T-helper 9 cell (primary cell): ENCODE data around the gene NDUFAF5.

Source experiments
- DNase-seq: peaks from one replicate; pipeline ENCODE4 v3.0.0-alpha.2; 2020

Gene NDUFAF5

DNA sequence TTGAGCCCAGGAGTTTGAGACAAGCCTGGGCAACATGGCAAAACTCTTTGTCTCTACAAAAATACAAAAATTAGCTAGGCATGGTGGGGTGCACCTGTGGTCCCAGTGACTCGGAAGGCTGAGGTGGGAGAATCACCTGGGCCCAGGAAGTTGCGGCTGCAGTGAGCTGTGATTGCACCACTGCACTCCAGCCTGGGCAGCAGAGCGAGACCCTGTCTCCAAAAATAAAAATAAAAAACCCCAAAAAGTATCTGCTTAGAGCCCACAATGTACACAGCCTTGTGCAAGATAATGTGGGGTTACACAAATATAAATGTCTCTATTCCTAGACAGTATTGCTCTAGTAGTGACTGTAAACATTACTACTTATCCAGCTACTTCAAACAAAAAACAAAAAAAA is 6.0 kb upstream of the NDUFAF5 start:
- no peak for DNase-seq

DNA sequence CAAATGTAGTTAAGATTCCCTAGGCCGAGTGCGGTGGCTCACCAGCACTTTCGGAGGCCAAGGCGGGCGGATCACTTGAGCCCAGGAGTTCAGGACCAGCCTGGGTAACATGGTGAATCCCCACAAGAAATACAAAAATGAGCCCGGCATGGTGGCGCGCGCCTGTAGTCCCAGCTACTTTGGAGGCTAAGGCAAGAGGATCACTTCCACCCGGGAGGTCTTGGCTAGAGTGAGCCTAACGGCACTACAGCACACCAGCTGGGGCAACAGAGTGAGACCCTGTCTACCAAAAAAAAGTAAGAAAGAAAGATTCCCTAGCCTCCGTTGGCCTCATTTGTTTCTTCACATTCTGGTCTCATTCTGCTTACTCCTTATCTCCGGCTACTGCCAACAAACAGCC is 1.3 kb upstream of the NDUFAF5 start:
- DNase-seq = no peak

DNA sequence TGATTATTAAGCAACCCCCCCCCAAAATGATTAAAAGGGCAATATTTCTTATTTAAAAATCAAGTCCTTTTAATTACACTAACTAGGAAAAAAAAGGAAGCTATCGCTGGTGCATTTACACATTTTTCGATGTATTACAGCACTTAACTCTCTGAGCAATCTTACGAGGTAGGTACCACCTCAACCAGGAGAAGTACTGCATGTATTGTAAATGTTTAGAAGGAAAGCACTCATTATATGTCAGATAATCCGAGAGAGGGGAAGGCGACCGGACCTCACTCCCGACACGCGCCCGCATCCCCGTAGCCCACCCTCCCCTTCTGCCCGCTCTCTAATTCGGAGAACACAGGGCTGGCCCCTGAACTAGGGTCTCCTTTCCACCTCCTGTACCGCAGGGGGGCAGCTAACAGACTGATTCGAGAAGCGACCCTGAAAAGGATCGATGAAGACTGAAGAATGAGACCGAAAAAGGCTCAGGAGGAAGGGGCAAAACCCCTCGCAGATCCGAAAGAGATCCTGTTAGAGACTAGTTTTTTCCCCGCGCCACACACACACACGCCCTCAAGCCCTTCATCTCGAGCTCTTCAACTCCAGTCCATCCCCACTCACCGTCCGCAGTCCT is 446 bp upstream of the NDUFAF5 start:
- no peak for DNase-seq

DNA sequence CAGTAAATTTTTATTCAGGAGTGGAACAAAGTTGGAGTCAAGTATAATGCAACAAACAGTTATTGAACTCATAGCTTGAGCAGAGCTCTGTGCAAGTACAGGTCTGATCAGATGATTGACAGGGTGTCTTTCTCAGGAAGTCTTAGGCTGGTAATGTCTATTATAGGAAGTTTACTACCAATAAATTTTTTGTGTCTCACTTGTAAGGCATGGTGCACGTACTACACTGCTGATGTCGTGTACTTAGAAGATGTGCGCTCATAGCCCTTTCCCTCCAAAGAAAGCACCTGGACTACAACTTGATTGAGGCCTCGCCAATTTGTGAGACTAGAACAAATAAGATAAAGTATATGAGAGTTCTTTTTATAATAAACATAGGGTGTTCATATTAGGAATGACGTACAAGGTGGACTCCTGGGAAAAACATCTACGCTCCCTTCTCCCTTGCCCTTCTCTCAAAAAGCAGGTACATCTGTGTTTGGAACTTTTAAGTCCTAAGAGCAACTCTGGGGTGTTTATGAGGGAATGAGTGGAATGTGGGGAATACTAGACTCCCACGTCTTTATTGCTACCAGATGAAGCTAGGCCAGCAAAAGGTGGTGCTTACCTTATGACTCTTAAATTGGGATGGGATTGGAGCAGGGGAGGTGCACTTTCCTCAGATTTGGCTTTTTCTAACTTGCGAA is 1.5 kb downstream of the NDUFAF5 start:
- DNase-seq = no peak

DNA sequence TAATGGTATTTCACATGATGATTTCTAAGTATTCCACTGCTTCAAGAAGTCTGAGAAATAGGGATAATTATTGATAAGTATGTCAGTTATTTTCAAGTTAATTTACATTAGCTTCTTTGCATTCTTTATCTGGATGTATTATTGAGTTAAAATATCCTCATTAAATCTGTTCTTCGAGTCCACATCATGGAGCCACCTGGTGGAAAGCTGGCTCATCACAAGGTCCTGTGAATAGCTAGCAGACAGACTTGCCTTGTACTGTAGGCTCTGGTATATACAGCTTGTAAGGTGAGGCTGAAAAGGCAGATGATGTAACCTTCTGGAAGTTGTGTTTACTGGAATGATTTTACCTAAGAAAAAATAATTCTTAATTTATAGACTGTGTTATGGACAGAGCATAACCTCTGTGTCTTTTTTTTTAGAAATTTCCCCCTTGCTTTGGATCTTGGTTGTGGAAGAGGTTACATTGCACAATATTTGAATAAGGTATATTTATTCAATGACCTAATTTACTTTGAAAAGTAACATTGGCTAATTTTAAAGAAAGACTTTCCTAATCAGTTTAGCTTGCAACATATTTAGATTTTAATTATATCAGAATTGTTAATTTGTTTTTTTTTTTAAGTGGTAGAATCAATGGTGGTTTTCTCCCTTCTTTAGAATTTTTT is 3.5 kb downstream of the NDUFAF5 start:
- peak; percentile 6 for DNase-seq

DNA sequence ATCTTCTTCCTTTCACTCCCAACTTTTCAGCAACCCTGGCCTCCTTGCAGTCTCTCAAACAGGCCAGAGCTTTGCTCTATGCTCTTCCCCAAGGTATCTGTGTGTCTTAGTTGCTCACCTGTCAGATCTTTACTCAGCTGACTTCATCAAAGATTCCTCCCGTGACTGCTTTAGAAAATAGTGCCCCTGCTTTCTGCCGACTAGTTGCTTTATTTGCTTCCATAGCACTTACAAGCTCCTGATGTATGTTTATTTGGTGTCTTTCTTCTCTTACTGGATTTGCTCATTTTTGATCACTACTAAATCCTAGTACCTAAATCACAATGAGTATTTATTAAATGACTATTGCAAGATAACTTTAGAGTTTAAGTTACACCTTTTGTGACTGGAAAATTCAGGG is 5.9 kb downstream of the NDUFAF5 start:
- no peak for DNase-seq

DNA sequence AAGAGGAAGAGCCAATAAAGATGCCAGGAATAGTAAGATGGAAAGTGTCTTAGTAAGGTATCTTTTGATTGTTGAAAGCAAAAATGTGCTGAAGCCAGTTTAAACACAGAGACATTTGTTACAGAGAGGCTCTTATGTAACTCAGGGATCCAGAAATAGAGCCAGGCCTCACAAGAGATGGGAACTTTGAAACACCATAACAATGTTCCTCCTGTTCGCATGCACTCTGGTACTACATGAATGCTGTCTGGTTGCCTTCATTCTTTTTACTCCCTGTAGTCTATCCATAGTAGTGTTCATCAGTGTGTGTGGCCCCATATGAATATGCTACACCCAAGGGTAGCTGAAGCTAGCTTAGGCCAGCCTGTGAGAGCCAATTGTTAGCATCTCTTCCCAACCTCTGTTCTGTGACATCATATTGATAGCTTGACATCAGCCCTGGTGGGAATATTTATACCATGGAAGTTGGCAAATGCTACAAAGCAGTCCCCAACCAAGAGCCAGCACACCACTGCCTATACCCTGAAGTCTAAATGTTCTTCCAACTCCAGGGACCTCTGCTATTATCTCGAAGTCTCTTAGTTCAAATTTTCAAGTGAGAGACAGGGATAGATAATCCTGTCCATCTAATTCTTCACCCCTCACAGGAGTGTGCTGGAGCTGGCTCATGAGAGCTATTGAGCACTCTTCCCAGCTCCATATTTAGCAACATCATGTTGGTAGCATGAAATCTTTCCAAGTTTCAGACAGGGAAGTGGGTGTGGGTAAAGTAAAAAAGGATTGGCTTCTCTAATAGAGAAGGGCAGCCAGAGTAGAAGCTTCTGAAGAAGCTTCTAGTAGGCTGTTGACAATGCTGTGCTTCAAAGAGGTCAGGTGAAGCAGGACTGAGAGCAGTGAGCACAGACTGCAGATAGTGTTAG is 7.0 kb downstream of the NDUFAF5 start:
- DNase-seq = no peak

DNA sequence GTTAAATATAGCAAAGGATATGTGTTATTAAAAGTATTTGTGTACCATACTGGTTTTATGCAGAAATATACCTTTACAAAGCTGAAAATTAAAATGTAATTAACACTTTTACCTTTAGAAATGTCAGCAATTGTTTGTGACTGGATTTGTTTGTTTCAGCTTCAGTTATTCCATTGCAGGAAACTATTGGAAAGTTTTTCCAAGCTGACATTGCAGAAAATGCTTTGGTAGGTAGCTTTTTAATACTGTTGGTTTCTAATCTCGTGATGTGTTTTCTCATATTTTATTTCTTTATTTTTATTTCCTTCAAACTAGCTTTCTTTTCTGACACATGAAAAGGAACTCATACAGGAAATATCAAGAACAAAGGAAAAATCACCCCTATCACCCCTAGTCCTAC is 8.2 kb downstream of the NDUFAF5 start:
- DNase-seq = no peak

DNA sequence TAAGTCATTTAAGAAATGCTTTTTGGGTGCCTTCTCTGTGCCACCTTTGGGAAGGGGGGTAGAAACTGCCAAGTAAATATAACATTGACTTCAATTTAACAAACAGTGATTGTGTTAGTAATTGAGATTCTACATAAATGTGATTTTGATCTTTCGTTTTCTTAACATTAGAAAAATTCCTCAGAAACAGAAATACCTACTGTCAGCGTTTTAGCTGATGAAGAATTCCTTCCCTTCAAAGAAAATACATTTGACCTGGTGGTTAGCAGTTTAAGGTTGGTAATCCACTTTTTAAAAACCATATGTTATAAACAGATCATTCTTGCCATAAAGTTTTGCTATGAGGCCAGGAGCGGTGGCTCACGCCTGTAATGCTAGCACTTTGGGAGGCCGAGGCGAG is 9.8 kb downstream of the NDUFAF5 start:
- DNase-seq = no peak

DNA sequence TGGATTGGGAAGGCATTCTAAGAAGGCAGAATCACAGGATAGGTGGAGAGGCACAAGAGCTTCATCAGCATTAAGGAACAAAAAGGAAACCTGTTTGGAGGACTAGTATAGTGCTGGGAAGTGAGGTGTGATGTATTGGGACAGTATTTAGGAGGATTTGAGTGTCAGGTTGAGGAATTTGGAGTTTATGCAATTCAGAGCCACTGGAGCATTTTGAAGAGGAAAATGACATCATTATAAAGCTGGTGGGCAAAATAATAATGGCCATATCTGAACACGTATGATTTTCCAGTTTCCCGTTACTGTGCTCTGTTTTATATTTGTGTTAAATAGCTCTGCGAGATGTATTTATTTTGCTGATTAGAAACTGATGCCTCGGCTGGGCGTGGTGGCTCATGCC is 14.2 kb downstream of the NDUFAF5 start:
- no peak for DNase-seq

DNA sequence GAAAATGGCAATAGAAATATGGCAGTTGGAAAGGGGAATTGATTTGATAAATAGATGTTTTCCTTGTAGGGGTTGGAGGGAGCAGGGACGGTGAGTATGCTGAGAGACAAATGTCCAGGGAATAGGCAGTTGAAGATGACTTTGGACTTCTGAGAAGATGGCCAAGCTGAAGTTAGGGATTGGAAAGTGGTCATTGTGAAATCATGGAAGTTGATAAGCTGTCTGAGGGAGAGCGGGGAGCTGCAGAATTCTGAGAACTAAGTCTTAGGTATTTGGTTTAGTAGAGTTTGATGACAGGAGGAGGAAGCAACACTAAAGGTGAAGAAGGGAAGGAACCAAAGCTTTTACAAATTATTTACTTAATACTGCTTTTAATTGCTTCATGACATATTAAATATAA is 15.1 kb downstream of the NDUFAF5 start:
- no peak for DNase-seq

DNA sequence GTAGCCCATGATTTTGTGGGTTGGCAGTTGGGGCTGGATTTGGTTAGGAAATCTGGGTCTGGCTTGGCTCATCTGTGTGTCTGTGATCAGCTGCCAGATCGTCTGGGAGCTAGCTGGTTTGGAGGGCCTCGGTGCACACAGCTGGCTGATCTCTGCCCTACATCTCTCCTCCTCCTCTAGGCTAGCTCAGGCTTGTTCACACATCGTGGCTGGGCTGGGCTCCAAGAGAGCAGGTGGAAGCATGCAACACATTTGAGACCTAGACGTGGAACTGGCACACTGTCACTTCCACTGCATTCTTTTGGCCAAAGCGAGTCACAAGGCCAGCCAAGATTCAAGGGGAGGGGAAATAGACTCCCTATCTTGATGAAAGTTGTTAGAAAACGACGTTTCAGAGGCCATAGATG is 15.9 kb downstream of the NDUFAF5 start:
- DNase-seq = no peak

DNA sequence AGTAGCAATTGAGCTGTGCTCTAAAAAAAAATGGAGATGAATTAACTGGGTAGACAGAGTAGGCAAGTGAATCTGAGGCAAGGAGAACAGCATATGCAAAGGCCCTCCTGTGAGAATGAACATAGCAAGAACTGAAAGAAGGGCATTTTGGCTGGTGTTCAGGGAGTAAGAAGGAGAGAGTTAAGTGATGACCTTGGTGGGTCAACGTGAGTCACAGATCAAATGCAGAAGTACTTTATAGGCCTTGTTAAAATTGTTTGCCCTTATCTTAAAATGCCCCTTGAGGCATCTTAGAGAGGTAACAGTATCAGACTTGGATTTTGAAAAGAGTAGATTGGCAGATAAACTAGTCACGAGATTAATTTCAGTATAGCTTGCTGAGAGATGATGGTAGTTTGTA is 24.5 kb downstream of the NDUFAF5 start:
- no peak for DNase-seq

DNA sequence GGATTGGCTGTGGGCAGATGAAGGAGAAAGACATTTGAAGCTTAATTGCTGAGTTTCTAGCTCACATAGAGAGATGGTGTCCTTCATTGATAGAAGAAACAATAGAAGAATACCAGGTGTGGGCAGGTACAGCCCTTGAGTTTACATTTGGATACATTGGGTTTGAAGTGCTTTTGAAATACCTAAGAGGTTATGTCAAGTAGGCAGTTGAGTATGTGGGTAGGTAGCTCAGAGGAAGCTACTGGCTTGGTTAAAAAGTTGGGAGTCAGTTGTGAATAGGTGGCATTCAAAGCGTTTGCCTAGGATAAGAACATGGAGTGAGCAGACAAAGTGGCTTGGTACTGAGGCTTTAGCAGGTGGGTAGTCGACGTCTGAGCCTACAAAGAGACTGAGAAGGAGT is 25.0 kb downstream of the NDUFAF5 start:
- no peak for DNase-seq

DNA sequence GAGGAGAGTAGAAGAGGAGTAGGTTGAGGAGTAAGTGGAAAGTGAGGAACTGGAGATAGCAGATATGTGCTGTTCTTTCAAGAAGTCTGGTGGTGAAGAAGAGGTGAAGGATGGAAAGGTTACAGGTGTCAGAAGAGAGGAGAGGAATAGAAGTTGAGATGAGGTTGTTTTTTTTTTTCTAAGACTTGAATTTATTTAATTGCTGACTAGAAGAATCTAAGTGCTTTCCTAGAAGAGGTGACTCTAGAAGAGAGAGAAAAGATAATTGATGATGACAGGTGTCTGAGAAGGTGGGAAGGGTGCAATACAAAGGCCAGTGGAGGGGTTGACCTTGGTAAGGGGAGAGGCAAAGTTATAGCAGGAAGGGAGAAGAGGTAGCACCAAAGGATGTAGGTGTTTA is 25.6 kb downstream of the NDUFAF5 start:
- DNase-seq = no peak

DNA sequence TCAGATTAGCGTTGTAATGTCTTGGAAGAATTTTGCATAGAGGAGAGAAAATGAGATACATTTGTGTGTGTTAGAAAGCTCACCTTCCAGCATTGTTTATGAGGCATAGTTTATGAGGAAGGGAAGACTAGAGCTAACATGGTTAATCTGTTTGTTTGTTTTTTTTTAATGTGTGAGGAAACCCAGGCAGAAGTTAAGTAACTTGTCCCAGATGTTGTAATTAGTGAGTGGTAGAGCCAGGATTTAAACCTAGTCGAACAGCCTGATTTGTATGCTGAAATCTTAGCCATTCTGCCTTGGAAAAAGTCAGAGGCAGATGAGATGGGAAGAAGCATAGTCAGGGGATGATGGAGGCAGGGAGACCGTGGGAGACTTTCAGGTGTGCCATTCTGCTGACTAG is 29.1 kb downstream of the NDUFAF5 start:
- no peak for DNase-seq

DNA sequence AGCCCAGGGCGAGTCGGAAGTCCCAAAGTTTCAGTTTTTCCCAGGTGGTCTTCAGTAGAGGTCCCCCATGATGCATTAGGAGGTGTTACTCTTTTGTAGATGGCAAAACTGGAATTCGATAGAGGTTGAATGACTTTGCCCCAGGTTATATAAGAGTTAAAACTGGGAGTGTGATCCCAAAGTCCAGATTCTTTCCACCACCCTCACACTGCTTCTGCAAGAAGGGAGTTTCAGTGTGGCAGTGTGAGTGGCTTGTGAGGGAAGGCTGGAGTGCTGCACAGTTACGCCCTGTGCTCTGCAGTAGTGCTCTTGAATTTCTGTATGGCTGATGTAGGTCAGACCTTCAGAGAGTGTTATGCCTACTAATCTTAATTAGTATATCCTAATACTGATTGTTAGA is 29.8 kb downstream of the NDUFAF5 start:
- no peak for DNase-seq

DNA sequence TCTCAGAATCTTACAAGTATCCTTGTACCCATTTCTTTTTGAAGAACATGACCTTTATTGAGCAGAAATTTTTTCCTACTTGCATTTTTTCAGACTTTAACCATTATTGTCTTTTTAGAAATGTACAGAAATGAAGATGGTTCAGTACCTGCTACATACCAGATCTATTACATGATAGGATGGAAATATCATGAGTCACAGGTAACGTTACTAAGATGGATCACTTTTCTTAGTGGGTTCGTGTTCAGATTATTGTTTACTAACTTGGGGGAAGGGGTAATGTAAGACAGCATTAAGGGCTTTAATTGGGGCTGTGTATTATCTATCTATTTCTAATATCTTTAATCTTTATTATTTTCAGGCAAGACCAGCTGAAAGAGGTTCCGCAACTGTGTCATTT is 31.9 kb downstream of the NDUFAF5 start:
- no peak for DNase-seq

DNA sequence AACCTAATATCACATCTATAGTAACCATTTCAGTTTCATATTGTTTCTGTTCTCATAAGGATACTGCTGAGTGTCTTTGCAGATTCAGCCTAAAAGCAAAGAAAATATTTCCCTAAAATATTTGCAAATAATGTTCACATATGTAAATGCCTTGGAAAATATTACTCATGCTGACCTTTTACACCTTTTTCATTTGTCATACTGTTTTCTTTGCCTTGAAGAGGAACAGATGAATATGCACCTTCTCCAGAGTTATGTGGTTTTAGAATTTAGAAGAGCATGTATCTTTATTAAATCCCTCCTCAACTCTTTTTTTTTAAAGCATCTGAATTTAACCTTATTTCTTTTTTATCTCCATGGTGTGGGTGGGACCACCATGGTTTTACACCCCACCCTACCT is 32.5 kb downstream of the NDUFAF5 start:
- DNase-seq = no peak

DNA sequence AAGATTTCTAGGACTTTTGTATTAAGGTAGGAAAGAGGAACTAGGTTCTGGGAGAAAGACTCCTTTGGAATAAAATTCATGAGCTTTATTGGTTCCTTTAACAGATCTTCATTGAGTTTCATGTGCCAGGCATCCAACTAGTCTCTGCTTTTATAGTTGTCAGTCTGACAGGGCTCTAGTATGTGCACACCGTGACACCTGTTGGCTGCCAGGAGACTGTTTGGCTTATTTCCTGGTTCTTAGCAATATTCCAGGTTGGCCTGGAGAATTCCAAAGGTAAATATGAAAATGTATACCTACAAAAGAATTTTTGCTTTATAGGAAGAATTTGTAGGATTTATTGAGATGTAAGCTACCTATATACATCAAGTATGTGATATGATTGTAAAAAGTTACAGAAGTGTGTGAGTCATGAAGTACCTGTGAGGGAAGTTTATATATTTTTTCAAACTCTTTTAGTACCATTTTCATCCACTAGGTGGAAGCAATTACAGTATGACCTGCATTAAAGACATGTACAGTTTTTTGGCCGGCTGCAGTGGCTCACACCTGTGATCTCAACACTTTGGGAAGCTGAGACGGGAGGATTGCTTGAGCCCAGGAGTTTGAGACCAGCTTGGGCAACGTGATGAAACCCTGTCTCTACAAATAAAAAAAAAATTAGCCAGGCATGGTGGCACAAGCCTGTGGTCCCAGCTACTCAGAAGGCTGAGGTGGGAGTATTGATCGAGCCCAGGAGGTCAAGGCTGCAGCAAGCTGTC is 35.2 kb downstream of the NDUFAF5 start:
- DNase-seq = no peak

DNA sequence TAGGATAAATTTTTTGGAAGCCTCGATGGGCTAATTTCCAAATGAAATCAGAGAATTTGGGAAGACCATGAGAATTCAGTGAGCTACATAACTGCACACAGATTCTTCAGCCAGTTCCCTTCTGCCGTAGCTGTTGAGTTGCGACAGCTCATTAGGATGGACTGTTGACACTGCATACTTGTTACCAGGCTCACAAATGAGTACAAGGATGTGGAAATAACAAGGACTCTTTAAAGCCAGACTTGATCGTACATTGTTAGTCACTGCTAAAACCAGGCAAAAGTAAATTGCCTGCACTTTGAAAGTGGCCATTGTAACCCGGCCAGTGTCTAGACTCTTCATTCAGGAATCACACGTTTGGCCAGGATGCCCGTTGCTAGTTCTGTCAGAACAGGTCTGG is 37.0 kb downstream of the NDUFAF5 start:
- no peak for DNase-seq

DNA sequence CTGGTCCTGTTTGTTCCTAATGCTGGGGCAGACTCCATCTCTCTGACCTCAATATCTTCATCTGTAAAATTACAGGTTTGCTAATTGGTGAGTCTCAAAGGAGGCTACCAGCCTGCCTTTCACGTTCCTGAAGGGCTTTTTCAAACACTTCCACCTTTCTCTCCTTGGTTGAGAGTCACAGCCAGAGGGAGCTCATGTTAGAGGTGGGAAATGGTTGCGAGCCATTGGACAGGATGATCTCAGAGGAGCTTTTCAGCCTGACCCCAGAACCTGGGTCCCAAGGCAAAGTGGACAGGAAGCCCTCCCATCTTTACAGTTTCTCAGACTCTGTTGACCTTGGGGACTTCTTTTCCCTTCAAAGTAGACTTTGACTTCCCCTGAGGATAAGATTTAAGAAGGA is 37.6 kb downstream of the NDUFAF5 start:
- no peak for DNase-seq

DNA sequence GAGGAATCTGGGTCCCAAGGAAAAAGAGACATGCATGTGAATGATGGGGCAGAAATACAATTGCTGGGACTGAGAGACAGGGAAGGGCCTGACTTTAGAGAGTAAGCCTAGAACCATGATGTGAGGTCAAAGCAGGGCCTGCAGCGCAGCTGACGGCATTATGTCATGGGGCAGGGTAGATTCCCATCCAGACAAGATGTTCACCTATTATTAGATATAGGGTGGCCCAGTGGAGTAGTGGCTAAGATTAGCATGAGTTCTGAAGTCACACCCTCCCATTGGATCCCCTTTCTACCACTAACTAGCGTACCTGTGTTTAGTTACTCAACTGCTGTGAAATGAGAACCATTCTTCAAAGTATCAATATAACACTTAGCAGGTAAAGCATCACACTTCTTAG is 39.6 kb downstream of the NDUFAF5 start:
- DNase-seq = no peak
